Fibroblast of villous mesenchyme (primary cell): Measurements from ENCODE around the gene TLR9. TPM values are rescaled to one million over a fixed set of nuclear protein-coding genes. Genes with fewer than 3 reads are reported as not detected.

Experiments used
- DNase-seq: peaks from one replicate; pipeline ENCODE4 v3.0.0-alpha.2; 2010; ENCODE audit warnings: low read depth
- H3K4me3 ChIP-seq: 2 replicates; pipeline ENCODE4 v1.5.1; 2011; ENCODE audit warnings: low read depth, mild to moderate bottlenecking, low read length
- total RNA-seq: library from RNA; depleted of rRNA; stranded (reverse); fragments of >200 nt; gene quantifications from 2 replicates; pipeline ENCODE4 v1.2.3, GENCODE V29; 2012
- TF ChIP-seq, protein P1 (sequence below): IDR thresholded peaks from 2 replicates; pipeline ENCODE4 v1.5.1; 2012; ENCODE audit warnings: low read depth, mild to moderate bottlenecking, low read length; ENCODE audit not compliant: insufficient read depth

The TLR9 gene
- total RNA-seq, 1 donor, result not detected

DNA sequence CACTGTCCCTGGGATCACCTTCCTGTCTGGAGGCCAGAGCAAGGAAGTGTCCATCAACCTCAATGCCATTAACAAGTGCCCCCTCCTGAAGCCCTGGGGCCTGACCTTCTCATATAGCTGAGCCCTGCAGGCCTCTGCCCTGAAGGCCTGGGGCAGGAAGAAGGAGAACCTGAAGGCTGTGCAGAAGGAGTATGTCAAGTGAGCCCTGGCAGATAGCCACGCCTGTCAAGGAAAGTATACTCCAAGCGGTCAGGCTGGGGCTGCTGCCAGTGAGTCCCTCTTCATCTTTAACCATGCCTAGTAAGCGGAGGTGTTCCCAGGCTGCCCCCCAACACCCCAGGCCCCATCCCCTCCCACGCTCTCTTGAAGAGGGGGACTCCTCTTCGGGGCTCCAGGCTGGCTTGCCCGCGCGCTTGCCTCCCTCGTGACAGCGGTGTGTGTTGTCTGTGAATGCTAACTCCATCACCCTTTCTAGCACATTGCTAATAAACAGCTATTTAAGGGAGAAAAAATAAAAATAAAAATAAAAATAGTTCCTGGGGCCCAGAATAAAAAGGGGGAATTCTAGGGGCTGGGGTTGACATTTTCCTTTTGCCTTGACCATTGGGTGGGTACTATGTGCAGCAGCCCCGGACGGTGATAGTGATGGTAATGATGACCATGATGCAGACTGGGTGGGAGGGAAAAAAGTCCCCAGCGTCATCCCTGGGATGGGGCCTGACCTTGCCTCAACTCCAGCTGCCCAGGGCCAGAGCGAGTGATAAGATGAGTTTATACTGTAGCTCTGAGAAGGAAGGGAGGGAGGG lies 30.8 kb downstream of the TLR9 start:
- TF ChIP-seq, protein P1, sequence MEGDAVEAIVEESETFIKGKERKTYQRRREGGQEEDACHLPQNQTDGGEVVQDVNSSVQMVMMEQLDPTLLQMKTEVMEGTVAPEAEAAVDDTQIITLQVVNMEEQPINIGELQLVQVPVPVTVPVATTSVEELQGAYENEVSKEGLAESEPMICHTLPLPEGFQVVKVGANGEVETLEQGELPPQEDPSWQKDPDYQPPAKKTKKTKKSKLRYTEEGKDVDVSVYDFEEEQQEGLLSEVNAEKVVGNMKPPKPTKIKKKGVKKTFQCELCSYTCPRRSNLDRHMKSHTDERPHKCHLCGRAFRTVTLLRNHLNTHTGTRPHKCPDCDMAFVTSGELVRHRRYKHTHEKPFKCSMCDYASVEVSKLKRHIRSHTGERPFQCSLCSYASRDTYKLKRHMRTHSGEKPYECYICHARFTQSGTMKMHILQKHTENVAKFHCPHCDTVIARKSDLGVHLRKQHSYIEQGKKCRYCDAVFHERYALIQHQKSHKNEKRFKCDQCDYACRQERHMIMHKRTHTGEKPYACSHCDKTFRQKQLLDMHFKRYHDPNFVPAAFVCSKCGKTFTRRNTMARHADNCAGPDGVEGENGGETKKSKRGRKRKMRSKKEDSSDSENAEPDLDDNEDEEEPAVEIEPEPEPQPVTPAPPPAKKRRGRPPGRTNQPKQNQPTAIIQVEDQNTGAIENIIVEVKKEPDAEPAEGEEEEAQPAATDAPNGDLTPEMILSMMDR, result no peak
- DNase-seq, result peak; percentile 77
- no peak overlapping the region for H3K4me3 ChIP-seq

DNA sequence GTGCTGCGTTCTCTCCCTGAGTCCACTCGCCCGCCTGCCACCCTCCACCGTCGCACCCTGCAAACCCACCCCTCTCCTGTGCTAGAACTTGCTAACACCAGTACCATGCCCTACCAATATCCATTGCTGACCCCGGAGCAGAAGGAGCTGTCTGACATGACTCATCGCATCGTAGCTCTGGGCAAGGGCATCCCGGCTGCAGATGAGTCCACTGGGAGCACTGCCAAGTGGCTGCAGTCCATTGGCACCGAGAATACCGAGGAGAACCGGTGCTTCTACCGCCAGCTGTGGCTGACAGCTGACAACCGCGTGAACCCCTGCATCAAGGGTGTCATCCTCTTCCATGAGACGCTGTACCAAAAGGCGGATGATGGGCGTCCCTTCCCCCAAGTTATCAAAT lies 32.4 kb downstream of the TLR9 start:
- H3K4me3 ChIP-seq, result no peak overlapping the region
- TF ChIP-seq, protein P1, result no peak
- DNase-seq, result no peak

DNA sequence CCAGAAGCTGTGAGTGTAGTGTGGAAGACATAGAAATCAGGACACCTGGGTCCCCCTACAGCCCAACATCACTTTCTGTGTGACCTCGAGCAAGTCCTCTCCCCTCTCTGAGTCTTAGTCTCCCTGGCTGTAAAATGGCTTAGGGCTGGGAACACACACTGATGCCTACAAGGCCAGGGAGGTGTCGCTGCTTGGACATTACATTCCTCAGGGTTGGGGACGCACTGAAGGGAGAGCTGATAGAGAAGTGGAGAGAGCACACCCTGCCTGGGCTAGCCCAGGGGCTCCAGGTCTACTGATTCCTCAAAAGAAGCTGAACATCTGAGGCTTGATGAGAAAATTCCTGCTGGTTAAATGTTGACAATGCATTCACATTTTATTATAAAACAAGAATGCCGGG lies 33.8 kb downstream of the TLR9 start:
- DNase-seq, result no peak
- no peak overlapping the region for H3K4me3 ChIP-seq
- TF ChIP-seq, protein P1, result no peak

DNA sequence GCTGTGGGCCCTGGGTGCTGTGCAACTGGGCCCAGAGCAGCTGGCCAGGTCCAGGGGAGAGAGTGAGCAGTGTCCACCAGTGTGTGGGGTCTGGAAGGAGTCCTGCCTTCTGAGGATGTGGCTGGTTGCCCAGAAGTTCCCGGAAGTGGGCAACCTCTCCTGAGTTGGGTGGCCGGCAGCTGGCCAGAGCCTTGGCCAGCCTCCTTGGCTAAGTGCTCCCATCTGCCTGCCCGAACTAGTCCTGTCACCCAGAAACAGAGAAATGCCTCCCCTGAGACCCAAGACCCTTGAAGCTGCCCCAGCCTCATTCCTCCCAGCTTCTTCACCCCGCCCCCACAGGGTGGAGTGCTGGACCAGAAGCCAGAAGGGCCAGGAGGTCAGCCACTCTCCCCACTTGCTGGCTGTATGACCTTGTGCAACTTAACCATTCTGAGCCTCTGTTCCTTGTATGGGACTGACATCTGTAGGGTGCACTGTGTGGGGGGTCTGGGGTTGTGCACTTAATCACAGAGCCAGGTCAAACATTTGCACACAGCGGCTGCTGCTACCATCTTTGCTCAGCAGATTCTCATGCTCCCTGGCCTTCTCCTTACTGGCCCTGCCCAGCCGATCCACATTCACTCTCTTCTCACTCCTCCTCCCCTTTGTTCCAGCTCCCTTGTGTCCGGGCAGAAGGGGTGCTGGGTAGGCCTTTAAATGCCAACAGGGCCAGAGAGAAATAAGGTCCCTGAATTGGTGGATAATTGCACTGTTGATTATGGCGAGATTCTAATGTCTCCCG lies 35.0 kb downstream of the TLR9 start:
- peak; percentile 78 for DNase-seq
- TF ChIP-seq, protein P1, result no peak
- no peak overlapping the region for H3K4me3 ChIP-seq

DNA sequence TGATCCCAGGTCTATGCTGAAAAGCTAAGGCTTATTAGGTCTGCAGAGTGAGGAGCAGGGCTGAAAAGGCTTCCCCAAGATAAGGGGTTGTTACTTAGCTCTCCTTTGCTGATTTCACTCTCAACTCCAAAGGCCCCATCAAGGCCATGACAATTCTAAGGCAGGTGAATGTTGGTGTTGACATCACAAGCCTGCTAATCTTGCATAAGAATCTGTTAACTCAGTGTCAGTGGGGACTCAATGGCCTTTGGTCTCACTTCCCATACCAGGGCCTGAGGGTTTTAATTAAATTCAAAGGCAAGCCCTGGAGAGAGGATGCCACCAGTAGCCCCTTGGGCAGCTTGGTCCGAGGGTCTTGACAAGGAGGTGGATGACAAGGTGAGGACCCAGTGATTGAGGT lies 36.9 kb downstream of the TLR9 start:
- TF ChIP-seq, protein P1, result no peak
- DNase-seq, result no peak
- no peak overlapping the region for H3K4me3 ChIP-seq

DNA sequence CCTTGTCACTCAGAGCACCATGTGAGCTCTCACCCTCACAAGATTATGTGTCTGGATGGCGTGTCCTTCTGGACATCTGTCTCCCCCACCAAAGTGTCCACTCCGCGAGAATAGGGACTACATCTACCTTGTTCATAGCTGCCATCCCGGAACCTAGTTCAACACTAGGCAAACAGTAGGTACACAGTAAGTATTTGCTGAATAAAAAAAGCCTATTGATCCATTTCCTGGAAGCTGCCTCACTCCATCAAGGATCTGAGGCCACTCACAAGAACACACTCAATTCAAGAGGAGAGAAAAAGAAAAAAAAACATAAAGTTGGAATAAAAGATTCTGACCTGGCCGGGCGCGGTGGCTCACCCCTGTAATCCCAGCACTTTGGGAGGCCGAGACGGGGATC lies 38.7 kb downstream of the TLR9 start:
- DNase-seq, result no peak
- TF ChIP-seq, protein P1, result no peak
- no peak overlapping the region for H3K4me3 ChIP-seq
